HG02759 (cell line): ENCODE results near the gene GOLGA6L7.
"Not testable (repeated sequence)": the region's sequence is repeated elsewhere in the genome, so short reads cannot be mapped to it uniquely, and the experiment has no call there.

ENCODE experiments used
- ATAC-seq: cut with Tn5 transposase; IDR thresholded peaks from one replicate; pipeline ENCODE4 v1.9.1; 2021; ENCODE audit warnings: mild to moderate bottlenecking, moderate library complexity; ENCODE audit not compliant: unreplicated experiment

GOLGA6L7 gene

GRCh38 chr15:28847959-28848358 is 485 bp downstream of the GOLGA6L7 start:
- ATAC-seq, result not testable (repeated sequence)

- ATAC-seq, result not testable (repeated sequence)
Measured at GRCh38 chr15:28847247-28847646, 1.2 kb downstream of the GOLGA6L7 start.

GRCh38 chr15:28844147-28844546 is 4.3 kb downstream of the GOLGA6L7 start:
- ATAC-seq, result not testable (repeated sequence)

DNA sequence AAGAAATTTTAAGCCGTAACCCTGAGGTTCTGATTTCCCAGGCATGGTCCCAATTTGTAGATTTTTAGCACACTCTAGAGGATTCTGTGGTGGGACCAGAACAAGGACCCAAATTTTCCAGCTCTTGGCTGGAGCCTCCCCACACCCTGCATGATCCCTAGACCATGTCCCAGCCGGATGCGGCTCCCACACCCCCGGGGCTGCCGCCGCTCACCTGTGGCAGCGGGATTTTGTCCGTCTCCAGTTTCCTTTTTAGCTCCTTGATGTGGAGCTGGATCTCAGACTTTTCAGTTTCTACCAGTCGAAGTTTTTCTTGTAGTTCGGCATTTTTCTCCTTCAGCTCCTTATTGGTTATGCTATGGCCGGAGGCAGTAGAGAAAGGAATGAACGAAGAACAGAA is 4.9 kb downstream of the GOLGA6L7 start:
- ATAC-seq, result not testable (repeated sequence)

DNA sequence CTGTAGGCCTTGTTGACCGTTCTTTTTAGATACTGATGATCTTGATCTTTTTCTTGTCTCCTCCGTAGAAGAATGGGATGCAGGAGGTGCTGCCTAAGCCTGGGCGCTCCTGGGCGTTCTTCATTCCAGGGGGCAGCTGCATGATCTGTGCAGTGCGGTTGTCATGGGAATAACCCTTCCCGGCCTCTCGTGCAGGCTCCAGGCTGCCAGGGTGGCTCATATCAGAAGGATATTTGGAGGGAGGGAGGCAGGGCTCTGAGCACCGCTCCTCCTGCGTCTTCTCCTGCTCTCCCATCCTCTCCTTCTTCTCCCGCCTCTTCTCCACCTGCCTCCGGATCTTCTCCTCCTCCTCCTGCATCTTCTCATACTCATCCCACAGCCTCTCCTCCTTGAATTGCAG is 6.2 kb downstream of the GOLGA6L7 start:
- ATAC-seq, result not testable (repeated sequence)

- not testable (repeated sequence) for ATAC-seq
Measured at GRCh38 chr15:28840285-28840684, 8.2 kb downstream of the GOLGA6L7 start.

- not testable (repeated sequence) for ATAC-seq
Measured at GRCh38 chr15:28834957-28835585, 13.4 kb downstream of the GOLGA6L7 start.

DNA sequence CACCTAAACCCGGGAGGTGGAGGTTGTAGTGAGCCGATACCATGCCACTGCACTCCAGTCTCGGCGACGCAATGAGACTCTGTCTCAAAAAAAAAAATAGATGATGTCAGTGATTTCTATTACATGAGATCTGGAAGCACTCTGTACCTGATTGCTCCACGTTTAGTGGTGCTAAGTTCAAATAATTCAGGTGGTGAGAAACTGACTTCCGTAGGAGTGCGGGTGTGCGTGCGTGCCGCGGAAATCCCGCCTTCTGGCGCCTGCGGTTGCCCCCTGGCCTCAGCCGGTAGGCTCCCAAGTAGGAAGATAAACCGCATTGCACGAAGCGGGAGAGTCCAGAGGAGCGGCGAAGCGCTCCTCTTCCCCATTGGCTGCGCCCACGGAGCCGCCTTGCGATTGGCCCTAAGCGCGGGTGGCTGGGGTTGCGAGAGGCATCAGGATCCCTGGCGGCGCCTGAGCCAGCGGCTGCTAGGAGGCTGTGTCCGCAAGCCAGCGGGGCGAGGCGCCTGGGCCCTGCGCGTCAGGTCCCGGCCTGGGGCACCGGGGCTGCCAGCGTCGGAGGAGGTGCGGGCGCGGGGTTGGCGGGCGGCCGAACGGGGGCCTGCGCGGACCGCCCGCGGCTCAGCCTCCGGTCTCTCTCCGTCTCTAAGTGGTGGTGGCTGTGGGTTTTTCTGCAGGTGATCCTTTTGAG is 16.4 kb downstream of the GOLGA6L7 start:
- ATAC-seq, result not testable (repeated sequence)

- ATAC-seq, result not testable (repeated sequence)
Measured at GRCh38 chr15:28821420-28821819, 27.0 kb downstream of the GOLGA6L7 start.

DNA sequence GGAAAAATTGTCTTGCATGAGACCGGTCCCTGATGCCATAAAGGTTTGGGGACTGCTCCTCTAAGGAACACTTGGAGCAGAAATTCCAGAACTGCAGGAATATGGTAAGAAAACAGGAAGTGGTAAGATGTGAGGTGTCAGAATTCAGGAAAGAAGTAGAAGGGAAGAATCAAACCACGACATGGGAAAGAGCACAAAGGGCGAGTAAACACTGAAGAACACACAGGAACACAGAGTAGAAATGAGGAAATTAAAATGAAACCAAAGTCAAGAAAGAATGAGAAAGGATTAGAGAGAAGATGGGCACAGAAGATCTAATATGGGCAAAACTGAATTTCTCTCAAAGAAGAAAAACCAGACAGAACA is 28.5 kb downstream of the GOLGA6L7 start:
- not testable (repeated sequence) for ATAC-seq

- not testable (repeated sequence) for ATAC-seq
Measured at GRCh38 chr15:28819019-28819929, 29.2 kb downstream of the GOLGA6L7 start.

- not testable (repeated sequence) for ATAC-seq
Measured at GRCh38 chr15:28818168-28818567, 30.3 kb downstream of the GOLGA6L7 start.

- ATAC-seq, result not testable (repeated sequence)
Measured at GRCh38 chr15:28814059-28814458, 34.4 kb downstream of the GOLGA6L7 start.

DNA sequence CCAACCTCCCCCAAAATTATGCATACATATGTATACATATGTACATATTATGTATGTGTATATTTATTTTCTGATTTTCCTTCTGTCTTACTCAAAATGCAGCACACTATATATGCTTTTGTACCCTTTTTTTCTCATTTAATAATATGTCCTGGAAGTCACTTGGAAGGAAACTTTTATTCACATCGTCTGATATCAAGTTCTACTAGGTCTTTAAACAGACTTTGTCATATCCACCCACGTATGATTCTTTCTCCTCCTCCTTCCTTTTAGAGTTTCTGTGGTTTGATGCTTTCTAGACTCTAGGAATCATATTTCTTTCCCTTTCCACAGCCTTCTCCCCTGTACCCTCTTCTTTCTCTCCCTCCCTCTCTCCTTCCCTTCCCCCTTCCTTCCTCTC is 35.1 kb downstream of the GOLGA6L7 start:
- ATAC-seq, result not testable (repeated sequence)

GRCh38 chr15:28811852-28812550 is 36.4 kb downstream of the GOLGA6L7 start:
- ATAC-seq, result not testable (repeated sequence)

DNA sequence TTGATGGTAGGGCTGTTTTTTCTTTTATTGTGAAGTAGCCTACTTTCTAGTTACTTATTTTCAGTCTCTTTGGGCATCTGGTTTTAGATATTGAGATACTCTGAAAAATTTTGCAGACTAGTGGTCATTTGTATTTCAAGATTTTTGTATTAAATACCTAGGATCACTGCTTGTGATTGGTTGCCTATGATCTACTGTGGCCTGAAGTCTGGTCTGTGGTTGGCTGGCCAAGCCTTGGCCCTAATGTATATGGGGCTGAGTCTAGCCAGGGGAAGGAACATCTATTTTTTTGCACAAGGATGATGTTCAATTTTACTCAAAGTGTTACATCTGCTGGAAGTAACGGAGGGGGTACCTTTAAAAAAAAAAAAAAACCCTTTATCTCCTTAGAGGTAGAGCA is 38.0 kb downstream of the GOLGA6L7 start:
- not testable (repeated sequence) for ATAC-seq

DNA sequence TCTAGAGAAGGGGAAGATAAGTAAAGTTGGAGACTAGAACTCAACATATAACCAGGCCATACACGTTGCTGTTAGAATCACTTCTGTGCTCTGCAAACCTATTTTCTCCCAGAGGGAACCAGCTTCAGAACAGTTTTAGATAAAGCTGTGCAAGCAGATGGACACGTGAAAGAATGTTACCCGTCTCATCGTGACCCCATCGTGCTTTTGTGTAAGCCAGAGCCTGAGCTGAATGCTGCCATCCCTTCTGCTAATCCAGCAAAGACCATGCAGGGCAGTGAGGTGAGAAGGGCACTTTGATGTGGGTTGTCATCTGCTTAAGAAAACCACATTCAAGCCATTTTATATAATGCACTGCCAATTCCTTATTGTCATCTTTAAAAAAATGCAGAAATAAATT is 40.3 kb downstream of the GOLGA6L7 start:
- ATAC-seq, result not testable (repeated sequence)

DNA sequence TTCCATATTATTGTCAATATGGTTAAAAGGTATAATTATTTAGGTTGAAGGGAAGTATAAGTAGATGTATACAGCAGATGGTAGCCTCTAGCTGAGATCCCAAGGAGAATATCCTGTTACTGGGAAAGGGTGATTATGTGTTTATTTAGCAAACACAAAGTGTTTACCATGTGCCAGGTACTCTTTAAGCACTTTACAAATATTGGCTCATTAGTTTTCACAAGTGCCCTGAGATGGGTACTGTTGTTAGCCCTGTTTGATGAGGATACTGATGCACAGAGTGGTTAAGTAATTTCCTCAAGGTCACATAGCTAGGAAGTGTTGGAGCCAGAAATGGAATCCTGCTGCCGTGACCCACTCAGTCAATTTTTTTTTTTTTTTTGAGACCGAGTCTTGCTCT is 48.1 kb downstream of the GOLGA6L7 start:
- not testable (repeated sequence) for ATAC-seq

- not testable (repeated sequence) for ATAC-seq
Measured at GRCh38 chr15:28798234-28798633, 50.2 kb downstream of the GOLGA6L7 start.

- not testable (repeated sequence) for ATAC-seq
Measured at GRCh38 chr15:28794231-28794630, 54.2 kb downstream of the GOLGA6L7 start.
